ENCODE data around the gene ZNF750. TPM values are rescaled to one million over a fixed set of nuclear protein-coding genes. Genes with fewer than 3 reads are reported as not detected.

Gene ZNF750
- total and polyA plus RNA-seq, 2 experiments from 2014 or later: 0.13 to 0.17 TPM

DNA sequence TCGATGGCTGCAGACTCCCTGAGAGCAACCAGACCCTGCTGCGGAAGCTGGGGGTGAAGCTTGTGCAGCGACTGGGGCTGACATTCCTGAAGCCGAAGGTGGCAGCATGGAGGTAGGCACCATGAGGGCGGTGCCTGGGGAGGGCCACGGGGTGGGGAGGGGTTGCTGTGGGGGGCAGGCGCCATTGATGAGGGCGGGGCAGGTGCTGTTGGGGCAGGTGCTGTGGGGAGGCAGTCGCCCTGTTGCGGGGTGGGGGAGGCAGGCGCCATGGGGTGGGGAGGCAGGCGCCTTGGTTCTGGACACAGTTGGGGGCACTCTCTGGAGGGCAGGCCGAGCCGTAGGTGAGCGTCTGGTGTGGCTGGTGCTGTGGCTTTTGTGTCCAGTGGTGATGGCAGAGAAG is 38.9 kb downstream of the ZNF750 start:
- Mint-ChIP-seq H3K36me3 (ENCODE audit: low read depth) (peaks cover 59% of the 10 kb centered on the region), H3K9me3 (peaks cover 32% of the 10 kb centered on the region), H3K27me3 (ENCODE audit: insufficient read depth, low read depth, poor library complexity) (peaks cover 15% of the 10 kb centered on the region), H3K27ac (no peak overlapping the region), H3K4me1 (peaks cover 10% of the 10 kb centered on the region), H3K4me3 (no peak overlapping the region)
- peaks cover 46% of the 10 kb centered on the region for H3K79me2 ChIP-seq (replicated peaks; ENCODE audit: insufficient read depth)
- H3K36me3 ChIP-seq (ENCODE audit: insufficient read depth): peaks cover 14% of the 10 kb centered on the region; the same call in 1 of the 2 replicates
- H3K9me2 ChIP-seq (ENCODE audit: insufficient read depth): no peaks in the 10 kb centered on the region
- TF ChIP-seq ZNF114 (CRISPR knock-in tag; IDR thresholded peaks at IDR 0.05): no peak
- no peak for TF ChIP-seq STAT1 (IDR thresholded peaks at IDR 0.05; ENCODE audit: unreplicated experiment)
- no peak for TF ChIP-seq ZNF331 (CRISPR knock-in tag; IDR thresholded peaks at IDR 0.05; ENCODE audit: low read depth)
- TF ChIP-seq, protein P1, sequence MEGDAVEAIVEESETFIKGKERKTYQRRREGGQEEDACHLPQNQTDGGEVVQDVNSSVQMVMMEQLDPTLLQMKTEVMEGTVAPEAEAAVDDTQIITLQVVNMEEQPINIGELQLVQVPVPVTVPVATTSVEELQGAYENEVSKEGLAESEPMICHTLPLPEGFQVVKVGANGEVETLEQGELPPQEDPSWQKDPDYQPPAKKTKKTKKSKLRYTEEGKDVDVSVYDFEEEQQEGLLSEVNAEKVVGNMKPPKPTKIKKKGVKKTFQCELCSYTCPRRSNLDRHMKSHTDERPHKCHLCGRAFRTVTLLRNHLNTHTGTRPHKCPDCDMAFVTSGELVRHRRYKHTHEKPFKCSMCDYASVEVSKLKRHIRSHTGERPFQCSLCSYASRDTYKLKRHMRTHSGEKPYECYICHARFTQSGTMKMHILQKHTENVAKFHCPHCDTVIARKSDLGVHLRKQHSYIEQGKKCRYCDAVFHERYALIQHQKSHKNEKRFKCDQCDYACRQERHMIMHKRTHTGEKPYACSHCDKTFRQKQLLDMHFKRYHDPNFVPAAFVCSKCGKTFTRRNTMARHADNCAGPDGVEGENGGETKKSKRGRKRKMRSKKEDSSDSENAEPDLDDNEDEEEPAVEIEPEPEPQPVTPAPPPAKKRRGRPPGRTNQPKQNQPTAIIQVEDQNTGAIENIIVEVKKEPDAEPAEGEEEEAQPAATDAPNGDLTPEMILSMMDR (conservative IDR thresholded peaks at IDR 0.05; ENCODE audit: low read depth in 2 of 2): no peak
- TF ChIP-seq NANOG (IDR thresholded peaks at IDR 0.05; ENCODE audit: borderline replicate concordance): no peak
- TF ChIP-seq POLR2AphosphoS5 (IDR thresholded peaks at IDR 0.05; ENCODE audit: low read depth): no peak
- TF ChIP-seq EZH2 (IDR thresholded peaks at IDR 0.05; ENCODE audit: low read depth, unreplicated experiment): no peak
- TF ChIP-seq CREB1 (CRISPR knock-in tag; IDR thresholded peaks at IDR 0.05; ENCODE audit: low read depth): no peak
- no peak for TF ChIP-seq JUNB (IDR thresholded peaks at IDR 0.05; ENCODE audit: unreplicated experiment)
- TF ChIP-seq, protein P2, sequence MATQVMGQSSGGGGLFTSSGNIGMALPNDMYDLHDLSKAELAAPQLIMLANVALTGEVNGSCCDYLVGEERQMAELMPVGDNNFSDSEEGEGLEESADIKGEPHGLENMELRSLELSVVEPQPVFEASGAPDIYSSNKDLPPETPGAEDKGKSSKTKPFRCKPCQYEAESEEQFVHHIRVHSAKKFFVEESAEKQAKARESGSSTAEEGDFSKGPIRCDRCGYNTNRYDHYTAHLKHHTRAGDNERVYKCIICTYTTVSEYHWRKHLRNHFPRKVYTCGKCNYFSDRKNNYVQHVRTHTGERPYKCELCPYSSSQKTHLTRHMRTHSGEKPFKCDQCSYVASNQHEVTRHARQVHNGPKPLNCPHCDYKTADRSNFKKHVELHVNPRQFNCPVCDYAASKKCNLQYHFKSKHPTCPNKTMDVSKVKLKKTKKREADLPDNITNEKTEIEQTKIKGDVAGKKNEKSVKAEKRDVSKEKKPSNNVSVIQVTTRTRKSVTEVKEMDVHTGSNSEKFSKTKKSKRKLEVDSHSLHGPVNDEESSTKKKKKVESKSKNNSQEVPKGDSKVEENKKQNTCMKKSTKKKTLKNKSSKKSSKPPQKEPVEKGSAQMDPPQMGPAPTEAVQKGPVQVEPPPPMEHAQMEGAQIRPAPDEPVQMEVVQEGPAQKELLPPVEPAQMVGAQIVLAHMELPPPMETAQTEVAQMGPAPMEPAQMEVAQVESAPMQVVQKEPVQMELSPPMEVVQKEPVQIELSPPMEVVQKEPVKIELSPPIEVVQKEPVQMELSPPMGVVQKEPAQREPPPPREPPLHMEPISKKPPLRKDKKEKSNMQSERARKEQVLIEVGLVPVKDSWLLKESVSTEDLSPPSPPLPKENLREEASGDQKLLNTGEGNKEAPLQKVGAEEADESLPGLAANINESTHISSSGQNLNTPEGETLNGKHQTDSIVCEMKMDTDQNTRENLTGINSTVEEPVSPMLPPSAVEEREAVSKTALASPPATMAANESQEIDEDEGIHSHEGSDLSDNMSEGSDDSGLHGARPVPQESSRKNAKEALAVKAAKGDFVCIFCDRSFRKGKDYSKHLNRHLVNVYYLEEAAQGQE (IDR thresholded peaks at IDR 0.05; ENCODE audit: unreplicated experiment): no peak
- TF ChIP-seq, protein P3, sequence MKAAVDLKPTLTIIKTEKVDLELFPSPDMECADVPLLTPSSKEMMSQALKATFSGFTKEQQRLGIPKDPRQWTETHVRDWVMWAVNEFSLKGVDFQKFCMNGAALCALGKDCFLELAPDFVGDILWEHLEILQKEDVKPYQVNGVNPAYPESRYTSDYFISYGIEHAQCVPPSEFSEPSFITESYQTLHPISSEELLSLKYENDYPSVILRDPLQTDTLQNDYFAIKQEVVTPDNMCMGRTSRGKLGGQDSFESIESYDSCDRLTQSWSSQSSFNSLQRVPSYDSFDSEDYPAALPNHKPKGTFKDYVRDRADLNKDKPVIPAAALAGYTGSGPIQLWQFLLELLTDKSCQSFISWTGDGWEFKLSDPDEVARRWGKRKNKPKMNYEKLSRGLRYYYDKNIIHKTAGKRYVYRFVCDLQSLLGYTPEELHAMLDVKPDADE (IDR thresholded peaks at IDR 0.05): no peak
- TF ChIP-seq, protein P4, sequence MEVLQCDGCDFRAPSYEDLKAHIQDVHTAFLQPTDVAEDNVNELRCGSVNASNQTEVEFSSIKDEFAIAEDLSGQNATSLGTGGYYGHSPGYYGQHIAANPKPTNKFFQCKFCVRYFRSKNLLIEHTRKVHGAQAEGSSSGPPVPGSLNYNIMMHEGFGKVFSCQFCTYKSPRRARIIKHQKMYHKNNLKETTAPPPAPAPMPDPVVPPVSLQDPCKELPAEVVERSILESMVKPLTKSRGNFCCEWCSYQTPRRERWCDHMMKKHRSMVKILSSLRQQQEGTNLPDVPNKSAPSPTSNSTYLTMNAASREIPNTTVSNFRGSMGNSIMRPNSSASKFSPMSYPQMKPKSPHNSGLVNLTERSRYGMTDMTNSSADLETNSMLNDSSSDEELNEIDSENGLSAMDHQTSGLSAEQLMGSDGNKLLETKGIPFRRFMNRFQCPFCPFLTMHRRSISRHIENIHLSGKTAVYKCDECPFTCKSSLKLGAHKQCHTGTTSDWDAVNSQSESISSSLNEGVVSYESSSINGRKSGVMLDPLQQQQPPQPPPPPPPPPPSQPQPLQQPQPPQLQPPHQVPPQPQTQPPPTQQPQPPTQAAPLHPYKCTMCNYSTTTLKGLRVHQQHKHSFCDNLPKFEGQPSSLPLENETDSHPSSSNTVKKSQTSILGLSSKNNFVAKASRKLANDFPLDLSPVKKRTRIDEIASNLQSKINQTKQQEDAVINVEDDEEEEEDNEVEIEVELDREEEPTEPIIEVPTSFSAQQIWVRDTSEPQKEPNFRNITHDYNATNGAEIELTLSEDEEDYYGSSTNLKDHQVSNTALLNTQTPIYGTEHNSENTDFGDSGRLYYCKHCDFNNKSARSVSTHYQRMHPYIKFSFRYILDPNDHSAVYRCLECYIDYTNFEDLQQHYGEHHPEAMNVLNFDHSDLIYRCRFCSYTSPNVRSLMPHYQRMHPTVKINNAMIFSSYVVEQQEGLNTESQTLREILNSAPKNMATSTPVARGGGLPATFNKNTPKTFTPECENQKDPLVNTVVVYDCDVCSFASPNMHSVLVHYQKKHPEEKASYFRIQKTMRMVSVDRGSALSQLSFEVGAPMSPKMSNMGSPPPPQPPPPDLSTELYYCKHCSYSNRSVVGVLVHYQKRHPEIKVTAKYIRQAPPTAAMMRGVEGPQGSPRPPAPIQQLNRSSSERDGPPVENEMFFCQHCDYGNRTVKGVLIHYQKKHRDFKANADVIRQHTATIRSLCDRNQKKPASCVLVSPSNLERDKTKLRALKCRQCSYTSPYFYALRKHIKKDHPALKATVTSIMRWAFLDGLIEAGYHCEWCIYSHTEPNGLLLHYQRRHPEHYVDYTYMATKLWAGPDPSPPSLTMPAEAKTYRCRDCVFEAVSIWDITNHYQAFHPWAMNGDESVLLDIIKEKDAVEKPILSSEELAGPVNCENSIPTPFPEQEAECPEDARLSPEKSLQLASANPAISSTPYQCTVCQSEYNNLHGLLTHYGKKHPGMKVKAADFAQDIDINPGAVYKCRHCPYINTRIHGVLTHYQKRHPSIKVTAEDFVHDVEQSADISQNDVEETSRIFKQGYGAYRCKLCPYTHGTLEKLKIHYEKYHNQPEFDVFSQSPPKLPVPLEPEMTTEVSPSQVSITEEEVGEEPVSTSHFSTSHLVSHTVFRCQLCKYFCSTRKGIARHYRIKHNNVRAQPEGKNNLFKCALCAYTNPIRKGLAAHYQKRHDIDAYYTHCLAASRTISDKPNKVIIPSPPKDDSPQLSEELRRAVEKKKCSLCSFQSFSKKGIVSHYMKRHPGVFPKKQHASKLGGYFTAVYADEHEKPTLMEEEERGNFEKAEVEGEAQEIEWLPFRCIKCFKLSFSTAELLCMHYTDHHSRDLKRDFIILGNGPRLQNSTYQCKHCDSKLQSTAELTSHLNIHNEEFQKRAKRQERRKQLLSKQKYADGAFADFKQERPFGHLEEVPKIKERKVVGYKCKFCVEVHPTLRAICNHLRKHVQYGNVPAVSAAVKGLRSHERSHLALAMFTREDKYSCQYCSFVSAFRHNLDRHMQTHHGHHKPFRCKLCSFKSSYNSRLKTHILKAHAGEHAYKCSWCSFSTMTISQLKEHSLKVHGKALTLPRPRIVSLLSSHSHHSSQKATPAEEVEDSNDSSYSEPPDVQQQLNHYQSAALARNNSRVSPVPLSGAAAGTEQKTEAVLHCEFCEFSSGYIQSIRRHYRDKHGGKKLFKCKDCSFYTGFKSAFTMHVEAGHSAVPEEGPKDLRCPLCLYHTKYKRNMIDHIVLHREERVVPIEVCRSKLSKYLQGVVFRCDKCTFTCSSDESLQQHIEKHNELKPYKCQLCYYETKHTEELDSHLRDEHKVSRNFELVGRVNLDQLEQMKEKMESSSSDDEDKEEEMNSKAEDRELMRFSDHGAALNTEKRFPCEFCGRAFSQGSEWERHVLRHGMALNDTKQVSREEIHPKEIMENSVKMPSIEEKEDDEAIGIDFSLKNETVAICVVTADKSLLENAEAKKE (CRISPR knock-in tag; IDR thresholded peaks at IDR 0.05): no peak
- TF ChIP-seq EZH2phosphoT487 (IDR thresholded peaks at IDR 0.05; ENCODE audit: unreplicated experiment): no peak
- H3K4me1 ChIP-seq (ENCODE audit: insufficient read depth): no peaks in the 10 kb centered on the region
- no peak overlapping the region for H3K4me3 ChIP-seq
- DNase-seq (ENCODE audit: low spot score) (no peak), ATAC-seq (no peak)
- H3F3A ChIP-seq (replicated peaks; ENCODE audit: low read depth): no peaks in the 10 kb centered on the region
- H4K20me1 ChIP-seq (replicated peaks; ENCODE audit: insufficient read depth): peaks cover 4% of the 10 kb centered on the region
- no peak overlapping the region for H3K4me2 ChIP-seq
- H3K27me3 ChIP-seq (ENCODE audit: insufficient read depth): no peaks in the 10 kb centered on the region
- H3K27ac ChIP-seq (ENCODE audit: low read depth): no peak overlapping the region
- no peak overlapping the region for H2AFZ ChIP-seq

All from GM23338 (cell line).